Testis (tissue), 3 donors: Measurements from ENCODE around the gene ZNF263. TPM values are rescaled to one million over a fixed set of nuclear protein-coding genes. Genes with fewer than 3 reads are reported as not detected.

Experiments used
- DNase-seq: peaks from one replicate; pipeline ENCODE4 v3.0.0-alpha.2; 2019
- H3K27ac ChIP-seq, 2 donors: fragments of 200-600 bp; sonication (generic); one replicate each; pipeline ENCODE4 v1.5.1; 2019
- H3K27me3 ChIP-seq: fragments of 200-600 bp; sonication (generic); one replicate; pipeline ENCODE4 v1.5.1; 2019
- H3K36me3 ChIP-seq: fragments of 200-600 bp; sonication (generic); one replicate; pipeline ENCODE4 v1.5.1; 2017; ENCODE audit warnings: low read depth; ENCODE audit errors: missing control alignments
- H3K4me1 ChIP-seq: fragments of 200-600 bp; sonication (generic); one replicate; pipeline ENCODE4 v1.5.1; 2019
- H3K4me3 ChIP-seq, 2 donors: fragments of 200-600 bp; sonication (generic); one replicate each; pipeline ENCODE4 v1.5.1; 2017 to 2019
- H3K9me3 ChIP-seq: fragments of 200-600 bp; sonication (generic); one replicate; pipeline ENCODE4 v1.5.1; 2017
- POLR2A ChIP-seq: fragments of 450-650 bp; IDR thresholded peaks from one replicate; pipeline ENCODE4 v1.6.1; 2017; ENCODE audit warnings: antibody characterized with exemption, mild to moderate bottlenecking, moderate library complexity
- WGBS, 2 donors: methylation state at CpG; one replicate each; pipeline ENCODE4 v1.1.5; 2018; 5-methylcytosine and 5-hydroxymethylcytosine counted together
- intact Hi-C: fragments of 100-400 bp; cut with DNase I; formaldehyde crosslinking; loops from one replicate; pipeline ENCODE4 v1.15.1; 2023; ENCODE audit warnings: low total_unique reads
- polyA plus RNA-seq: library from polyadenylated mRNA; stranded (reverse); fragments of 350-450 nt; fragmentation: Illumina TruSeq; extraction: RNeasy Lipid Tissue Mini Kit (QIAGEN cat#74804); gene quantifications from one replicate; pipeline ENCODE4 v1.2.3, GENCODE V29; 2014; ENCODE audit warnings: low read depth, low replicate concordance; ENCODE audit not compliant: insufficient read depth
- total RNA-seq, 2 donors: library from RNA; depleted of rRNA; stranded (reverse); fragments of >200 nt; gene quantifications; one replicate each; pipeline ENCODE4 v1.2.3, GENCODE V29; 2016
- TF ChIP-seq, protein P1 (sequence below), 3 experiments: fragments of 450-650 bp in 2 of 3; fragments of 200-600 bp in 1 of 3; sonication (generic) in 1 of 3; IDR thresholded peaks; one replicate each; pipeline ENCODE4 v1.5.1; 2016 to 2019; ENCODE audit warnings: antibody characterized with exemption in 3 of 3, mild to moderate bottlenecking in 2 of 3, moderate library complexity in 1 of 3

Gene ZNF263
- total and polyA plus RNA-seq, 3 donors from 2014 or later: 44.7 to 58.3 (median 47.3) TPM

DNA sequence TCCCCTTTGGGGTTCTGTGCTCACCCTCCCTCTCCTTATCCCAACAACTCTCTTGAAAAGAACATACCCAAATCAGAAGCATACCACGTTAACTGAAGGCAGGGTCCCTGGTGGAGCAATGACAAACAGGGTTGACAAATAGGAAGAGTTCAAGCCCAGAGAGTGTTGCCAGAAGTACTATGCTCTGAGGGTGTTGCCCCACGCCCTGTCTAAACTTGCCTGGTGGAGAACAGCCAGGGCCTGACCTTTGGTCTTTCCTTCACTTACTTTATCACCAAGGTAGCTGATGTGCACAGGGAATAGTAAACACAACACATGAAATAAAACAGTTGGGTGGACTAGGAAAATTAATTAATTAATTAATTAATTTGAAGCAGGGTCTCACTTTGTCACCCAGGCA is 45.4 kb downstream of the ZNF263 start:
- Histone ChIP-seq H3K27ac (no peak overlapping the region), H3K4me3 (no peak overlapping the region), H3K27me3 (no peaks in the 10 kb centered on the region), H3K4me1 (no peaks in the 10 kb centered on the region), H3K36me3 (no peaks in the 10 kb centered on the region), H3K9me3 (no peaks in the 10 kb centered on the region)
- WGBS, 2 donors: 61 to 78% methylated on average over 2 of the region's 2 CpGs
- TF ChIP-seq, protein P1, sequence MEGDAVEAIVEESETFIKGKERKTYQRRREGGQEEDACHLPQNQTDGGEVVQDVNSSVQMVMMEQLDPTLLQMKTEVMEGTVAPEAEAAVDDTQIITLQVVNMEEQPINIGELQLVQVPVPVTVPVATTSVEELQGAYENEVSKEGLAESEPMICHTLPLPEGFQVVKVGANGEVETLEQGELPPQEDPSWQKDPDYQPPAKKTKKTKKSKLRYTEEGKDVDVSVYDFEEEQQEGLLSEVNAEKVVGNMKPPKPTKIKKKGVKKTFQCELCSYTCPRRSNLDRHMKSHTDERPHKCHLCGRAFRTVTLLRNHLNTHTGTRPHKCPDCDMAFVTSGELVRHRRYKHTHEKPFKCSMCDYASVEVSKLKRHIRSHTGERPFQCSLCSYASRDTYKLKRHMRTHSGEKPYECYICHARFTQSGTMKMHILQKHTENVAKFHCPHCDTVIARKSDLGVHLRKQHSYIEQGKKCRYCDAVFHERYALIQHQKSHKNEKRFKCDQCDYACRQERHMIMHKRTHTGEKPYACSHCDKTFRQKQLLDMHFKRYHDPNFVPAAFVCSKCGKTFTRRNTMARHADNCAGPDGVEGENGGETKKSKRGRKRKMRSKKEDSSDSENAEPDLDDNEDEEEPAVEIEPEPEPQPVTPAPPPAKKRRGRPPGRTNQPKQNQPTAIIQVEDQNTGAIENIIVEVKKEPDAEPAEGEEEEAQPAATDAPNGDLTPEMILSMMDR (IDR thresholded peaks at IDR 0.05): no peak
- TF ChIP-seq POLR2A: no peak
- intact Hi-C loops: no loop called here
- no peak for DNase-seq

Other genes with a start within 250 kb of the ZNF263 start
- 1 to 10 TPM in 1 of 2 donors, under 1 TPM in 1; 0.37 to 1.3 TPM for gene BICDL2, start 246.5 kb upstream of the ZNF263 start, total RNA-seq
- gene BICDL2, start 246.5 kb upstream of the ZNF263 start, polyA plus RNA-seq: 0.29 TPM
- 1 to 10 TPM in 1 of 2 donors, under 1 TPM in 1; 0.62 to 1.5 TPM for gene MMP25, start 236.9 kb upstream of the ZNF263 start, total RNA-seq
- 0.53 TPM for gene MMP25, start 236.9 kb upstream of the ZNF263 start, polyA plus RNA-seq
- gene IL32, start 217.9 kb upstream of the ZNF263 start, total RNA-seq: 10 to 100 TPM; 27.1 to 33.0 TPM
- 62.2 TPM for gene IL32, start 217.9 kb upstream of the ZNF263 start, polyA plus RNA-seq
- under 1 TPM; 0.79 to 0.93 TPM for gene ZSCAN10, start 184.2 kb upstream of the ZNF263 start, total RNA-seq
- gene ZSCAN10, start 184.2 kb upstream of the ZNF263 start, polyA plus RNA-seq: 0.91 TPM
- gene ZNF205, start 170.9 kb upstream of the ZNF263 start, total RNA-seq: 10 to 100 TPM in 1 of 2 donors, 1 to 10 TPM in 1; 9.8 to 19.4 TPM
- 5.5 TPM for gene ZNF205, start 170.9 kb upstream of the ZNF263 start, polyA plus RNA-seq
- gene ZNF213, start 148.5 kb upstream of the ZNF263 start, total RNA-seq: 10 to 100 TPM; 43.1 to 57.3 TPM
- gene ZNF213, start 148.5 kb upstream of the ZNF263 start, polyA plus RNA-seq: 46.8 TPM
- gene OR1F1, start 95.3 kb upstream of the ZNF263 start, total RNA-seq: not detected
- not detected for gene OR1F1, start 95.3 kb upstream of the ZNF263 start, polyA plus RNA-seq
- 10 to 100 TPM; 45.2 to 48.3 TPM for gene ZNF200, start 48.3 kb upstream of the ZNF263 start, total RNA-seq
- 41.9 TPM for gene ZNF200, start 48.3 kb upstream of the ZNF263 start, polyA plus RNA-seq
- gene MEFV, start 26.9 kb upstream of the ZNF263 start, total RNA-seq: 1 to 10 TPM; 5.2 to 5.7 TPM
- gene MEFV, start 26.9 kb upstream of the ZNF263 start, polyA plus RNA-seq: 2.6 TPM
- gene TIGD7, start 21.9 kb downstream of the ZNF263 start, total RNA-seq: 10 to 100 TPM; 17.5 to 22.6 TPM
- 12.7 TPM for gene TIGD7, start 21.9 kb downstream of the ZNF263 start, polyA plus RNA-seq
- 10 to 100 TPM; 50.9 to 66.3 TPM for gene ZNF75A, start 22.0 kb downstream of the ZNF263 start, total RNA-seq
- 29.5 TPM for gene ZNF75A, start 22.0 kb downstream of the ZNF263 start, polyA plus RNA-seq
- under 1 TPM; 0.39 to 0.68 TPM for gene OR2C1, start 72.4 kb downstream of the ZNF263 start, total RNA-seq
- 0.30 TPM for gene OR2C1, start 72.4 kb downstream of the ZNF263 start, polyA plus RNA-seq
- gene ZSCAN32, start 117.5 kb downstream of the ZNF263 start, total RNA-seq: 10 to 100 TPM; 13.4 to 19.1 TPM
- 21.0 TPM for gene ZSCAN32, start 117.5 kb downstream of the ZNF263 start, polyA plus RNA-seq
- 10 to 100 TPM; 18.3 to 23.2 TPM for gene ZNF174, start 117.7 kb downstream of the ZNF263 start, total RNA-seq
- 19.2 TPM for gene ZNF174, start 117.7 kb downstream of the ZNF263 start, polyA plus RNA-seq
- gene ZNF597, start 160.0 kb downstream of the ZNF263 start, total RNA-seq: 10 to 100 TPM in 1 of 2 donors, 1 to 10 TPM in 1; 9.1 to 11.0 TPM
- gene ZNF597, start 160.0 kb downstream of the ZNF263 start, polyA plus RNA-seq: 6.9 TPM
- 100 to 1,000 TPM in 1 of 2 donors, 10 to 100 TPM in 1; 99.2 to 120 TPM for gene NAA60, start 160.2 kb downstream of the ZNF263 start, total RNA-seq
- gene NAA60, start 160.2 kb downstream of the ZNF263 start, polyA plus RNA-seq: 61.8 TPM
- gene C16orf90, start 212.0 kb downstream of the ZNF263 start, total RNA-seq: 10 to 100 TPM; 14.2 to 33.8 TPM
- 52.1 TPM for gene C16orf90, start 212.0 kb downstream of the ZNF263 start, polyA plus RNA-seq
- 10 to 100 TPM; 45.2 to 59.5 TPM for gene CLUAP1, start 217.5 kb downstream of the ZNF263 start, total RNA-seq
- gene CLUAP1, start 217.5 kb downstream of the ZNF263 start, polyA plus RNA-seq: 95.7 TPM